HG03558 (cell line): Measurements from ENCODE around the gene TRIAP1.
"Not testable (repeated sequence)": the region's sequence is repeated elsewhere in the genome, so short reads cannot be mapped to it uniquely, and the experiment has no call there.

Experiments used
- ATAC-seq: cut with Tn5 transposase; IDR thresholded peaks from one replicate; pipeline ENCODE4 v1.9.1; 2021; ENCODE audit warnings: moderate number of reproducible peaks; ENCODE audit not compliant: unreplicated experiment; ENCODE audit errors: extremely low read depth

Gene TRIAP1

DNA sequence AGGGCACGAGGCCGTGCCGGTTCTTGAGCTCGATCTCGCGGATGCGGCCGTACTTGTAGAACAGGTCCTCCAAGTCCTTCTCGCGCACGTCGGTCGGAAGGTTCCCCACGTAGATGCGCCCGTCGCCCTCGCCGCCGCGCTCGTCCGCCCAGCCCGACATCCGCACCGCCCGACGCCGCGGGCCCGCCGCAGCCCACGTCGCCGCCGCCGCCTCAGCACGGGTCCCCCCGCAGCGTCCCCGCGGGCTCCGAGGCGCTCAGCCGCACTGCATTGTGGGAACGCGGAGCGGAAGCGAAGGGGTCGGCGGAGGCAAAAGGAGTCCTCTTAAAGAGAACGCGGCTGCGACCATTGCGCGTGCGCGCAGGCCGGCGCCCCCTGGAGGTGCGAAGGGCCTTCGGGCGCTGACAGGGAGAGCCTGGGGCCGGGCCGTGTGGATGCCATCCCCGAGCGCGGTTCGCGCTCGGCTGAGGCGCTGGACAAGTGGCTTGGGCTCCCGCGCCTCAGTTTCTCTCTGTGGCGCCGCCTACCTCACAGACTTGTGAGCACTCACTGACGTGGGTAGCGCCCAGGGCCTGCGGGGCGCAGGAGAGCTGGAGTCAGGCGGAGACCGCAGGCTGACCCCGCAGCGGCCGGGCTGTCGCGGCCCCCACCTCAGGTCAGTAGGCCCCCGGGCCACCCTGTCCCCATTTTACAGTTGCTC, 23.4 kb upstream of the TRIAP1 start, which contains the start of gene SRSF9:
Gene SRSF9, minus strand, starts transcription at position 299 of the 700 bp plus-strand sequence. Its CDS starts 139 bp downstream, at position 160.
- peak; percentile 78 for ATAC-seq

DNA sequence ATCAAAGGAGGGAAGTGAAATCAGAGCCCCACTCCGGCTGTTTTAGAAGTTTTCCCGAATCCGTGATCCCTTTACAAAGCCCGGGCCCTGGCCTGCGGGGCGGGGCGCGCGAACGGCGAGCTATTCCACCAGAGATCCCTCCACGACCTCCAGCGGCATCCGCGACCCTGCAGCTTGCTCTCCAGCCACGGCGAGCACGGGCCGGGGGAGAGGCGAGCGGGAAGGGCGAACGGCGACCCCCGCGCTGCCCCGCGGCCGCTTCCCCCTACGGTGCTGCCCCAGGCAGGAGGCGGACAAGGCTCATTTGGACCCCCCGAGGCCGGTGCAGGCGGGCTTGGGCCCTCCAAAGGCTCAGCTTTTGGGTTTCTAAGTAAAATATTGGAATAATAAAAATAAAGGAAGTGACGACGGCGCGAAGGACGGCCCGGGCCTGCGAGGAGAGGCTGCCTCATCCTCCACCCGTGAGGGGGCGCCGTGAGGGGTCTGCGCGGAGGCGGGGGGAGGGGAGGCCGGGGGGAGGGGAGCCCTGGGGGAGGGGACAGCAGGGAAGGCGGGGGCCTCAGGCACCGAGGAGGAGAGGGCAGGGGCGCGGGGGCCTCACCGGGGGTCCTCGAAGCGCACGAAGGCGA, 22.8 kb upstream of the TRIAP1 start:
- no peak for ATAC-seq

DNA sequence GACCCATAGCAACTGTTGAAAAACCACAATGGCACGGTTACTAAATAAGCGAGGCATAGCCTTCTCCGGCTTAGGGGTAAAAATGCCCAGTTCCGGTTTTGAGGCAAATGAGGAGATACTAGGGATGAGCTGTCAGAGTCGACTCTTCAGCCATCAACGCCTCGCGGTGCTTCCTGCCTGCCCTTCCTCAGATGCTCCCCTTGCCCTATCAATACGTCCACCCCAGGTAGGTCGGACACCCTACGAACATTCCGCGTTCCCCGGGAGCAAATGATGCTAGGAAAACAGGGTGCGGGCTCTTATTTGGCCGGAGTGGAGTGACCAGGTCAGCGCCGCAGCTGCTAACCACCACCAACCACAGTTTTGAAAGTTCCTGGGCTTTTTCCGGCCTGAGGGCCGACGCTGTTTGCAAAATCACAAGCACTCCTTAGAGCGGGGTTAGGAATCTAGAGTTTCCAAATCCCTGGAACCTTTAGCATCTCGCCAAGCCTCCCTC, 22.2 kb upstream of the TRIAP1 start:
- ATAC-seq: no peak

DNA sequence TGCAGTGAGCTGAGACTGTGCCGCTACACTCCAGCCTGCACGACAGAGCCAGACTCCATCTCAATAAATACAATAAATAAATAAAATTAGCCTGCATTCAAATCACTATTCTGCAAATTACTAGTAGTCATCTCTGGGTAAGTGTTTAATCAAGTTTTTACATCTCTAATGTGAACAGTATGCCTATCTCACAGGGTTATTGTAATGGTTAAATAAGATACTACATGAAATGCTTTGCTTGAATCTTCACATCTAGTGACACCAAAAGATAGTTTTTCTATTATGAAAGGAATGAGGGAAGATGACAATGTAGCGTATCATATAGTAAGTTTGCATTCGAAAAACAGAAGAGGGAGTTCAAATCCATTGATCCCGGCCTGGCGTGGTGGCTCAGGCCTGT, 21.3 kb upstream of the TRIAP1 start:
- no peak for ATAC-seq

DNA sequence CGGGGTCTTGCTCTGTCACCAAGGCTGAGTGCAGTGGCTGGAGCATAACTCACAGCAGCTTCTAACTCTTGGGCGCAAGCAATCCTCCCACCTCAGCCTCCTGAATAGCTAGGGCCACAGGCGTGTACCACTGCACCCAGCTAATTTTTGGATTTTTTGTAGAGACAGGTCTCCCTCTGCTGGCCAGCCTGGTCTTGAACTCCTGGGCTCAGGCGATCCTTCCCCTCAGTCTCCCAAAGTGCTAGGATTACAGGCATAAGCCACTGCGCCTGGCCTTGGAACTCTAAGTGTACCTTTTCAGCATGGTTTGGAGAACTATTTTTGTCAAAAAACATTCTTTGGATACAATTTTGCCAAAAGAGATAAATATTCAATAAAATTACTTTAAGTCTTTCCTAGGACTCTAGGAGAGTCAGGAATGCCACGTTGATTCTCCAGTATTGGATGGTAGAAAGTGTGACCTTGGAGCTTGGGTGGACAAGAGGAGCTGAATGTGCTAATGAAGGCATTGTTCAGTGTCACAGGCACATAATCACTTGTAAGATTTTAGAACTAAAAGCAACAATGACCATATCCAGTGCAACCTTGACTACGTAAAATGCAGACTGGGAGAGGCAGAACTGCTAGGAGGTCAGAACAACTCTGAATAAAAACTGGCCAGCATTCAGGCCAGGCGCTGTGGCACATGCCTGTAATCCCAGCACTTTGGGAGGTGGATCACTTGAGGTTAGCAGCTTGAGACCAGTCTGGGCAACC, 20.6 kb upstream of the TRIAP1 start:
- ATAC-seq: no peak

DNA sequence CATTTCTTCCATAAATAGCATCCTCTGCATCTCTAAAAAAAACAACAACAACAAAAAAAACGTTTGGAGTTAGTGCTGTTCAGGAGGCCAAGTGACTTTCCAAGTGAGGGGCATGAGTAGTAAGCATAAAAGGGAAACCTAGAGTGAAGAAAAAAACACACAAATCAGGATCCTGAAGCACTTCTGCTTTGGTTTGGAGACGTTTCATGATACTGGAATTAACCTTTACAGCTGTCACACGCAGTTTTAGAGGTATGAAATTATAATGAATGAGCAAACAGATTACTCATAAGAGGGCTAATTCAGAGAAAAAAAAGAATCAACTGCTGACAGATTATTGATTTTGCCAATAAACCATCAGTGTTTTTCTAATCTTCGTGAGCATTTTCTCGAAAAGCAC, 19.6 kb upstream of the TRIAP1 start:
- ATAC-seq: no peak

DNA sequence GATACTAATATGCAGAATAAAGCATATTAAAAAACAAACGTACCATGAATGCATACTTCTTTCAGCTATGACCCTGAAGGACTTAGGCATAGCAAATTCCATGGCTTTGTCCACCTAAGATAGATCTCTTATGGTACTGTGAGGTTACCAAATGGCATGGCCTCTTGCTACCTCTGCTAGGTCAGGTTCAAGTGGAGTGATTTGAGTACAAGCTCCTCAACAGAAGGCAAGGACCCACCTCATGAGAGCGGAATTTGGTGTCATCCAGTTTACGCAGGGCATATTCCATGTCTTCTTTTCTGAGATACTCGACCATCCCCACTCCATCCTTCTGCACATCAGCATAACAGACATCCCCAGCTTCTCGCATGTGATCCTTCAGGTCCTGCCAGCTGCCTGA, 17.5 kb upstream of the TRIAP1 start:
- ATAC-seq: no peak

DNA sequence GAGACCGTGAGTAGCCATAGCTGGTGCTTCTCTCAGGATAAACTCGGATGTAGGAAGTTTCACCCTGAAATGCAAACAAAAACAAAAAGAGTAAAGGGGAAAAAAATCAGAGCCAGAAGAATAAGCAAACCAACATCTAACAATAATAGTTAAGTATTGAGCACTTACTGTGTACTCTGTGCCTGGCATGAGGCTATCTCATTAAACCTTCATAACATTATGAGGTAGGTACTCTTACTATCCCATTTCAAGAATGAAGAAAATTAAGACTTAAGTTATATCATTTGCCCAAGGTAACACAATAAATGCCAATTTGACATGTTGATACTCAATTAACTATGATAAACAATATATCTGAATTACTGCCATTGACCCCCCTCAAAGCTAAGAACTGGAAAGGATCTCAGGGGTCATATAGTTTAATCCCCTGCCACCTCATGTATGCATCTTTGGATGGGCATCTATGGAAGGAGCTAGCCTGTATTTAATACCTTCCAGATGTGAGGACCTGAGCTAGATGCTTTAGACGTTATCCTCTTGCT, 16.0 kb upstream of the TRIAP1 start:
- no peak for ATAC-seq

DNA sequence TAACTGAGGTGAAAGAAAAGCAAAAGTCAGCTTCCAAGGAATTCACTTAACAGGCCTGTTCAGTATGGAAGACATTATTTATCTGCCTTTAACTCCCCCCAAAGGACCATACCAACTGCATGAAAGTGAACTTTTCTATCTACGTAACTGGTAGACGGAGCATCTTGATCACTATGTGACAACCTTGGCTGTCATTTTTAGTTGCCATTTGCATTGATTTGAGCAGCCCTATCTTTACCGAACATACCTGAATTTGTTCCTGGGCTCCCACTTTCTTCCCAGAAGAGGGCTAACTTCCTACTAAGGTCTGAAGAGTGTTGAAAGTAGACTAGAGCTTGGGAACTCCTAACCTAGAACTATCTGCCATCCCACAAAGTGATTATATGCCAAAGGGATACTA, 14.0 kb upstream of the TRIAP1 start:
- ATAC-seq: no peak

DNA sequence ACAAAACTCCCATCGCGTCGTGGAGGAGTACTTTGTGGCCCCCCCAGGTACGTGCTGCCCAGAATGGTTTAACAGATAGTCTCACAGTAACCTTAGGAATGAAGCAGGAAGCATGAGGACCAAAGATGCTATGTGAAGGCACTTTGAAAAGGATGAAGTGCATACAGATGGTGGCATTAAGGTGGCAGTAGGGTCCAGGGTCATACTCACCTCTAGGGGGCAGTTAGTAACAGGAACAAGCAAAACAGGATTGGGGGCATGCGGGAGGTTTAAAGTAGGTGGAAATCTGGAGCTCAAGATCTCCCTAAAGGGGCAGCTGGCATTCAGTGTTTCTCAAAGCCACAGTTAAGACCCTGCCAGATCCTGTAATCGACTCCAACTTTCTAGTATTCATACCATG, 10.9 kb upstream of the TRIAP1 start:
- no peak for ATAC-seq

DNA sequence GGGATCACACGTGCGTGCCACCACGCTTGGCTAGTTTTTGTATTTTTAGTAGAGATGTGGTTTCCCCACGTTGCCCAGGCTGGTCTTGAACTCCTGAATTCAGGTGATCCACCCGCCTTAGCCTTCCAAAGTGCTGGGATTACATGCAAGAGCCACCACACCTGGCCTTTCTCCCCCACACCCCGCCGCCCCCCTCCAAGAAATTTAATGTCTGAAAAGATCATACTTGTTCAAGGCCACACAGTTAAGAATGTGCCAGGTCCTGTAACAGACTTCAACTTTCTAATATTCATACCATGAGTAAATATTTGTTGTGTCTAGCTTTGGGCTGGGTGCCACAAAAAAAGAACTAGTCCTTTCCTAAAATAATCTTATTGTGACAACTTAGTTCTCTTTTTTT, 9.1 kb upstream of the TRIAP1 start:
- ATAC-seq: no peak

DNA sequence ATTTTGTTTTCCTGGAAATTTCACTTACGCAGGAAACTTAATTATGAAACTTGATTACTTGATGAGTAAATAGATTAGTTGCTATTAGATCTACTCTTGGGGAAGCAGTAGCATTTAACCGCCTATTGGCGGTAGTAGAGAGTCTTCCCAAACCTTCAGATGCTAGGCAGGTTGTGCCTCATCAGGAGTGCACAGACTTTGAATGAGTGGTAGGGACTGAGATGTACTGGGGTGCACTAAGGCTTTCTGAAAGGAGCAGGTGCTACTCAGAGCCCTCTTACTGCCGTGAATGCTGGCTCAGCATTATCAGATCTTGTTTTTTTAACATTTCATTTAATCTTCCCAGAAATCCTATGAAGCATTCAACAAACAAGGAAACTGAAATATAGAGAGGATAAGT, 7.8 kb upstream of the TRIAP1 start:
- ATAC-seq: no peak

DNA sequence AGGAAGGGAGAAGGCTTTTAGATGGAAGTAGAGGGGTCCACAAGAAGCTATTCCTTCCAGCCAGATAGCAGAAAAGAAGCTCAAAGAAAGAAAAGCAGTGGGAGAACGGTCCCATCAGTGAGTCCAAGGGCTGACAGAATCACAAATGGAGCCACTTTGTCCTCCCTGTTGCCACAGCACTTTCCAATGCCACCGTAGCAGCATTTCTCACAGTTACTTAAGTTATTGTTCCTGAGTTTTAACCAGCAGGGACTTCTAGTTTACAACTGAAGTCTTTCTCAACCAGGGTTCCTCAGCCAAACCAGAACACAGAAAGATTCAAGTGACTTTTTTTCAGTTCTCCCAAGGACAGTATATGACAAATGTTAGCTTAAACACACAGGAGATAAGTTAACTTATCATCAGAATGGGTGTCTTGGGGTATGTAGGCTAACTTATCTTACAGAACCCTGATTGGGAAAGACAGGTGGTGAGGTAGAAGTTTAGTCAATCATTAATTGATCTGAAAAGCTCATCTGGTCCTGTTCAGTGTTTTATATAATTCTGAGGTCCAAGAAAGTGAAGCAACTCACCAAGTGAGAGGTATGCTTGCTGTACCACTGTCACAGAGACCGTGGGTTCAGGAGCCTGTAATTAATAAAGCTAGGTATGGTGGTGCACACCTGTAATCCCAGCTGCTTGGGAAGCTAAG, 7.0 kb upstream of the TRIAP1 start:
- no peak for ATAC-seq

DNA sequence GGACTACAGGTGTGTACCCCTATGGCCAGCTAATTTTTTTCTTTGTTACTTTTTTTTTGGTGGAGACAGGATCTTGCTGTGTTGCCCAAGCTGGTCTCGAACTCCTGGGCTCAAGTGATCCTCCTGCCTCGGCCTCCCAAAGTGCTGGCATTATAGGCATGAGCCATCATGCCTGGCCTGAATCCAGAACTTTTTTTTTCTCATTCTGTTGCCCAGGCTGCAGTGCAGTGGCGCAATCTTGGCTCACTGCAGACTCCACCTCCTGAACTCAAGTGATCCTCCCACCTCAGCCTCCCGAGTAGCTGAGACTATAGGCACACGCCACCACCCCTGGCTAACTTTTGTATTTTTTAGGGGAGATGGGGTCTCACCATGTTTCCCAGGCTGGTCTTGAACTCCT, 6.3 kb upstream of the TRIAP1 start:
- not testable (repeated sequence) for ATAC-seq

DNA sequence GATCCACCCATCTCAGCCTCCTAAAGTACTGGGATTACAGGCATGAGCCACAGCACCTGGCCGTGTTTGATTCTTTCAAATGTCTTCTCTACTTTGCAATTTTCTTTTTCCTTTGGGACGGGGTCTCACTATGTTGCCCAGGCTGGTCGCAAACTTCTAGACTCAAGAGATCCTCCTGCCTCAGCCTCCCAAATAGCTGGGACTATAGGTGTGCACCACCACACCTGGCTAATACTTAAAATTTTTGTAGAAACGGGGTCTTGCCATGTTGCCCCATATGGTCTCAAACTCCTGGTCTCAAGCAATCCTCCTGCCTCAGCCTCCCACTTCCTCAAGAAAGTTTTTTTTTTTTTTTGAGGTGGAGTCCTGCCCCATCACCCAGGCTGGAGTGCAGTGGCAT, 1.8 kb upstream of the TRIAP1 start:
- no peak for ATAC-seq

DNA sequence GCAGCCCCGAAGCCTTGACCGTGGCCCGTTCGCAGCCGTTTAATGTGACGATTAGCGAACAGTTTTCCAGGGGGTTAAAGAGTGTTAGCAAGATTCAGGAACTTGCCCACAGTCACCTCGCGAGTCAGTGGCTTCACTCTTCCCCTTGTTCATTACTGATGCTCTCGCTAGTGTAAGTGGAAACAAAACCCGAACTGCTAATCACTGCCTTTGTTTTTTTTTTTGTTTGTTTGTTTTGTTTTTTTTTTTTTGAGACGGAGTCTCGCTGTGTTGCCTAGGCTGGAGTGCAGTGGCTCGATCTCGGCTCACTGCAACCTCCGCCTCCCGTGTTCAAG, 627 bp upstream of the TRIAP1 start:
- not testable (repeated sequence) for ATAC-seq

DNA sequence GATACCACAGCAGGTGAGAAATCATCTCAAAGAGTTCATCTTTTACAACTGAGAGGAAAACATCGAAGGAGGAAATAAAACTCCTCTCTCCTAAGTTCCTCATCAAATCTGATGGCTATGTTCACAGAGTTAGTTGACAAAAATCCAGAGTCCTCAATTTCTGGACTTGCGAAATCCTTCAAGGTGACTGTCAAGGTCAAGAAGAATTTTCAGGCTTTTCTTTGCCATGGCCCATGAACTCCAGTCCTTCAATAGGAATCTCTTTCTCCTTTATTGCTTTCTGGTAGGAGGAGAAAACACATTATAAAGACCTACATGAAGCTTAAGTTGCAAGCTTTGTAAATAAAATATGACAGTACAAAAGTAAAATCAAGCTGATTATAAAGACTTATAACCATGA, 1.5 kb downstream of the TRIAP1 start:
- no peak for ATAC-seq

DNA sequence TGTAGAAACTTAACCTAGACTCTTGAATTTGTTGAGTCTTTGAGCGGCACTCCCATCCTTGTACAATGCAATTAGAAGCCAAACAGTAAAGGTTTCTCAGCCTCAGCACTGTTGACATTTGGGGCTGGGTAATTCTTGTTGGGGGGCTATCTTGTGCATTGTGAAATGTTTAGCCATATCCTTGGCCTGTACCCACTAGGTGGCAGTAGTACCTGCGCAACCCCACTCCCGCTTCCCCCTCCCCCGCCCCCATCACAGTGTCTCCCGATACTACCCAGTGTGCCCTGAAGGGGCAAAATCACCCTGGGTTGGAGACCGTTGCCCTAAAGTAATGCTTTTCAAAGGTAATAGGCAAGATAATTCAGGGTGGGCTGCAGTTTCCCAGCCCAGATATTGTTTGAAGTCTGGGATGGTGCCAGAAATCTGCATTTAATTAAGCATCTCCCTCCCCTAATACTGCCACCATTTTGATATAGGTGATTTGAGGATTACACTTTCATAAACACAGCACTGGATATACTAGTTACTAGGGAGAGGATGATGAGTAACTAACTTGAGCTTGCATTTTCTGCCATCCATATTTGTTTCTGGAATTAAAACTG, 6.4 kb downstream of the TRIAP1 start:
- no peak for ATAC-seq

DNA sequence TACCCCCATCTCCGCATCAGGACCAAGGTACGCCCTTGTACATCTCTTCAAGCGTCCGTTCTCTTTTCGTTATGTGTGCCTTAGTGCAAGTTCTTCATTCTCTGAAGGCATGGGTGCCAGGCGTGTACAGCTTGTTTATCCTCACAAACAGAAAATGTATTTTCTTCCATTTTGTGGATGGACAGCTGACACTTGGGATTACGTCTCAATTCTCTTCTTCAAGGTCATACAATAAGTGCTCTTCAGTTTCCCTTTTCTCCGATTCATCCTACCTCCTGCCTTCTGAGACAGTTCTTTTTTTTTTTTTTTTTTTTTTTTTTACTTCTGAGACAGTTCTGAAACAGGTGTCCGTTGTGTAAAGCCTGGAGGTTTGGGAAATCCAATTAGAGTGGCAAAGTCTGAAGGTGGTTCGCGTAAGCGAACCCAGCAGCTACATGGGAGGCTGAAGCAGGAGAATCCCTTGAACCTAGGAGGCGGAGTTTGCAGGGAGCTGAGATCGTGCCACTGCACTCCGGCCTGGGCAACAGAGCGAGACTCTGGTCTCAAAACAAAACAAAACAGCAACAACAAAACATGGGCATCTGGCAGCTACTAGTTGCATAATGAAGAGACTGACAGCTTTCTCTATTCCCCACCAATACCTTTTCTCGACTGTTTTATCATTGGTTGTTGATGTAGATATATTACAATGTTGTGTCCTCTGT, 7.5 kb downstream of the TRIAP1 start:
- no peak for ATAC-seq
